Heart left ventricle (tissue), 16 donors: ENCODE measurements around the gene HES5. TPM values are rescaled to one million over a fixed set of nuclear protein-coding genes. Genes with fewer than 3 reads are reported as not detected.

Source experiments
- ATAC-seq, 4 donors: fragments of 200-7000 bp; cut with Tn5 transposase; one replicate each; pipeline ENCODE4 v1.9.1; 2020 to 2022; ENCODE audit warnings: moderate library complexity in 4 of 4, mild to moderate bottlenecking in 3 of 4, moderate number of reproducible peaks in 1 of 4
- DNase-seq, 5 donors: peaks; one replicate each; pipeline ENCODE4 v3.0.0-alpha.2; 2020
- H3K27ac ChIP-seq, 12 donors: fragments of 200-600 bp; sonication (generic) in 4 of 12; one replicate each; pipeline versions ENCODE4 v1.5.0 to v1.8.0; 2016 to 2022; ENCODE audit warnings: mild to moderate bottlenecking in 2 of 12
- H3K27me3 ChIP-seq, 9 donors: fragments of 200-600 bp; sonication (generic) in 2 of 9; one replicate each; pipeline versions ENCODE4 v1.5.1 to v1.8.0; 2016 to 2022; ENCODE audit warnings: mild to moderate bottlenecking in 3 of 9
- H3K36me3 ChIP-seq, 9 donors: fragments of 200-600 bp; sonication (generic) in 2 of 9; one replicate each; pipeline versions ENCODE4 v1.5.0 to v1.8.0; 2018 to 2022; ENCODE audit warnings: mild to moderate bottlenecking in 2 of 9
- H3K4me1 ChIP-seq, 12 donors: fragments of 200-600 bp; sonication (generic) in 4 of 12; one replicate each; pipeline versions ENCODE4 v1.5.0 to v1.8.0; 2016 to 2022; ENCODE audit warnings: mild to moderate bottlenecking in 3 of 12
- H3K4me3 ChIP-seq, 12 donors: fragments of 200-600 bp; sonication (generic) in 4 of 12; one replicate each; pipeline versions ENCODE4 v1.5.0 to v1.8.0; 2017 to 2022; ENCODE audit warnings: mild to moderate bottlenecking in 9 of 12, moderate library complexity in 4 of 12
- H3K9me3 ChIP-seq, 12 donors: fragments of 200-600 bp; sonication (generic) in 4 of 12; one replicate each; pipeline versions ENCODE4 v1.5.0 to v1.8.0; 2016 to 2022; ENCODE audit warnings: mild to moderate bottlenecking in 1 of 12
- CTCF ChIP-seq, 12 donors: fragments of 200-600 bp; sonication (generic) in 4 of 12; IDR thresholded peaks; one replicate each; pipeline versions ENCODE4 v1.5.0 to v1.8.0; 2018 to 2022; ENCODE audit warnings: antibody characterized with exemption in 12 of 12, mild to moderate bottlenecking in 5 of 12
- POLR2A ChIP-seq, 2 donors: fragments of 450-650 bp; IDR thresholded peaks; one replicate each; pipeline ENCODE4 v1.6.1; 2017; ENCODE audit warnings: antibody characterized with exemption in 2 of 2, mild to moderate bottlenecking in 2 of 2, moderate library complexity in 2 of 2
- WGBS, 4 donors: extraction: QIAGEN DNeasy Blood & Tissue Kit in 2 of 4; methylation state at CpG; one replicate each; pipeline versions ENCODE4 v1.1.5 to v1.1.7; 2013 to 2018; 5-methylcytosine and 5-hydroxymethylcytosine counted together
- intact Hi-C, 10 donors: fragments of 100-400 bp; cut with DNase I; formaldehyde crosslinking; loops; one replicate each; pipeline versions ENCODE4 v1.11.1 to v1.14.2; 2022
- polyA plus RNA-seq, 2 donors: library from polyadenylated mRNA; stranded (reverse); fragments of 200-250 nt; gene quantifications; one replicate each; pipeline ENCODE4 v1.2.3, GENCODE V29; 2013
- total RNA-seq, 9 donors: library from RNA; depleted of rRNA in 2 of 9; stranded (reverse); fragments of >200 nt in 2 of 9; fragmentation: NEBNext Ultra II Directional in 3 of 9; extraction: Animal tissue kit (Norgen Biotek cat#: 25700) in 3 of 9; gene quantifications; one replicate each; pipeline versions ENCODE4 v1.1.0 to v1.2.4, GENCODE V29; 2016 to 2023
- donor health status: ischemic (EF 13 %, LVEDD 7.1; RV severe dilation, severe dysfunction).
- donor health status: healthy with polysubstance abuse.
- donor health status: DM: no; HTN: yes; CAD: no.
- donor health status: DM: no; HTN: no; CAD: no.
- donor health status: ischemic (EF 25% LVEDD 6.9; RV normal size, moderate dysfunction).
- donor health status: ischemic (EF 25% LVEDD 5.7; RV mildly dilated, moderate dysfunction).
- donor health status: healthy.
- donor health status: DM: yes; HTN: yes; CAD: no.
- donor health status: ischemic (EF 35%, LVEDD 5.7; RV mildly dilated, moderate dysfunction).
- donor health status: nonischemic (EF 11% LVEDD 7.7; RV severe dilation, severe dysfunction).
- donor health status: DM: yes; HTN: yes; CAD: no.
- donor health status: PGD.
- donor health status: ischemic (EF 29% LVEDD 5.4; RV normal size, mild dysfunction).
- donor health status: nonischemic (EF 23%, LVEDD 6.1; RV moderate dilation, normal function).

The HES5 gene
- total and polyA plus RNA-seq, 11 donors = 0.42 to 2.0 (median 1.2) TPM

- Histone ChIP-seq H3K9me3 (no peaks in the 10 kb centered on the region), H3K36me3 (no peaks in the 10 kb centered on the region), H3K4me3 (no peak overlapping the region), H3K27ac (no peak overlapping the region), H3K27me3 (peaks cover 0 to 42% (median 15%) of the 10 kb centered on the region in 9 donors), H3K4me1 (peaks cover 0 to 6% (median 0%) of the 10 kb centered on the region in 12 donors)
- TF ChIP-seq CTCF (IDR thresholded peaks at IDR 0.05) (no peak), POLR2A (IDR thresholded peaks at IDR 0.05) (no peak)
- intact Hi-C loops = no loop called here
- ATAC-seq (no peak), DNase-seq (no peak)
- 47 to 57% (median 52%) methylated on average over 2 to 4 of the region's 4 CpGs for WGBS, 4 donors
Measured at GRCh38 chr1:2497891-2498290, 32.2 kb downstream of the HES5 start.

- Histone ChIP-seq H3K27ac (no peak overlapping the region), H3K36me3 (no peaks in the 10 kb centered on the region), H3K9me3 (no peaks in the 10 kb centered on the region), H3K27me3 (peaks cover 0 to 40% (median 8%) of the 10 kb centered on the region in 9 donors), H3K4me1 (peaks cover 0 to 6% (median 0%) of the 10 kb centered on the region in 12 donors), H3K4me3 (no peak overlapping the region)
- ATAC-seq = no peak
- WGBS, 4 donors = 81 to 90% (median 88%) methylated on average over 15 to 26 of the region's 26 CpGs
- TF ChIP-seq CTCF (IDR thresholded peaks at IDR 0.05) = no peak
- no peak for TF ChIP-seq POLR2A (IDR thresholded peaks at IDR 0.05)
- intact Hi-C loops = no loop called here
- DNase-seq = no peak
Measured at GRCh38 chr1:2496746-2497145, 33.3 kb downstream of the HES5 start.

- Histone ChIP-seq H3K27me3 (peaks cover 0 to 34% (median 6%) of the 10 kb centered on the region in 9 donors), H3K9me3 (no peaks in the 10 kb centered on the region), H3K4me1 (peaks cover 0 to 6% (median 0%) of the 10 kb centered on the region in 12 donors), H3K4me3 (no peak overlapping the region), H3K36me3 (no peaks in the 10 kb centered on the region), H3K27ac (no peak overlapping the region)
- TF ChIP-seq POLR2A (IDR thresholded peaks at IDR 0.05) (no peak), CTCF (IDR thresholded peaks at IDR 0.05) (no peak)
- no peak for DNase-seq
- 83 to 86% (median 86%) methylated on average over 21 to 28 of the region's 28 CpGs for WGBS, 4 donors
- no peak for ATAC-seq
- intact Hi-C loops = no loop called here
Measured at GRCh38 chr1:2496087-2496622, 33.9 kb downstream of the HES5 start.

- Histone ChIP-seq H3K36me3 (no peaks in the 10 kb centered on the region), H3K9me3 (no peaks in the 10 kb centered on the region), H3K27ac (no peak overlapping the region), H3K4me1 (peaks cover 0 to 6% (median 0%) of the 10 kb centered on the region in 12 donors), H3K4me3 (no peak overlapping the region), H3K27me3 (peaks cover 0 to 31% (median 6%) of the 10 kb centered on the region in 9 donors)
- ATAC-seq = no peak
- WGBS, 4 donors = 85 to 92% (median 90%) methylated on average over 12 of the region's 12 CpGs
- no peak for DNase-seq
- intact Hi-C loops = no loop called here
- no peak for TF ChIP-seq POLR2A (IDR thresholded peaks at IDR 0.05)
- no peak for TF ChIP-seq CTCF (IDR thresholded peaks at IDR 0.05)
Measured at GRCh38 chr1:2495546-2495945, 34.5 kb downstream of the HES5 start.
